Rectal smooth muscle tissue (tissue), 1 donor: Measurements from ENCODE around the gene BRIP1.

ENCODE experiments used
- H3K27ac ChIP-seq: one replicate; pipeline ENCODE4 v1.7.0; 2013; ENCODE audit warnings: low read depth, low read length, inconsistent platforms
- H3K27me3 ChIP-seq: one replicate; pipeline ENCODE4 v1.7.0; 2013; ENCODE audit warnings: low read length; ENCODE audit not compliant: control insufficient read depth, insufficient read depth
- H3K36me3 ChIP-seq: one replicate; pipeline ENCODE4 v1.7.0; 2013; ENCODE audit warnings: low read length; ENCODE audit not compliant: control insufficient read depth, insufficient read depth
- H3K4me1 ChIP-seq: one replicate; pipeline ENCODE4 v1.7.0; 2013; ENCODE audit warnings: low read length; ENCODE audit not compliant: control insufficient read depth, insufficient read depth
- H3K4me3 ChIP-seq: one replicate; pipeline ENCODE4 v1.7.0; 2013; ENCODE audit warnings: low read length
- H3K9ac ChIP-seq: one replicate; pipeline ENCODE4 v1.7.0; 2013; ENCODE audit warnings: low read length

BRIP1 gene

DNA sequence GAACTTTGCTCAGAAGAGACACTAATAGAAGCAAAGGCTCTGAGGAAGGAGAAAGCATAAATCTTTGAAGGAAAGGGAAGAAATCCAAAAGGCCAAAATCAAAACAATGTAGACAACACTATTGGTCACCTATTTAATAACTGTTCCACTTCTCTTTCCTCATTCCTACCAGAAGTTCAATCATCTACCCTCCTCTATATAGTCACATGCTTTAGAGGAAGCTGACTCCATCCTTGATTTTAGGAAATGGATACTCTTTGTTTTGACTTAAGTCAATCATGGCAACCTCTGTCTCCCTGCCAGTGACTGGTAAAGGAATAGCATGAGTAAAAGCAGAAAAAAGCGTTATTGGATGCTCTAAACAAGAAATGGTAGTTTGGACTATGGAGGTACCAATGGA is 7.3 kb downstream of the BRIP1 start:
- Histone ChIP-seq H3K4me1 (no peaks in the 10 kb centered on the region), H3K27ac (no peak overlapping the region), H3K27me3 (no peaks in the 10 kb centered on the region), H3K9ac (no peak overlapping the region), H3K4me3 (no peak overlapping the region), H3K36me3 (no peaks in the 10 kb centered on the region)

DNA sequence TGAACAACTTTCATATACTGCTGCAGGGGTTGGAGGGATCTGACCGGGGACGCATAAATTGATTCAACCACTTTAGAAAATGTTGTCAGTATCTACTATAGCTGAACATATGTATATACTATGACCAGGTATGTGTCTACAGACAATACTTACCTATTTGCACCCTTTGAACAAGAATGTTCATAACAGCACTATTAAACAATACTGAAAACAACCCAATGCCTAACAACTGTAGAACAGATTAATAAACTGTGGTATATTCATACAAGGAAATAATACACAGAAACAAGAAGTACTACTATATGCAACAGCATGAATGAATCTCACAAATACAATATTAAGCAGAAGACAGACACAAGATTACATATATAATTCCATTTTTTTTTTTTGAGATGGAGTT is 10.5 kb downstream of the BRIP1 start:
- Histone ChIP-seq H3K27me3 (no peaks in the 10 kb centered on the region), H3K36me3 (no peaks in the 10 kb centered on the region), H3K4me1 (no peaks in the 10 kb centered on the region), H3K9ac (no peak overlapping the region), H3K27ac (no peak overlapping the region), H3K4me3 (no peak overlapping the region)

DNA sequence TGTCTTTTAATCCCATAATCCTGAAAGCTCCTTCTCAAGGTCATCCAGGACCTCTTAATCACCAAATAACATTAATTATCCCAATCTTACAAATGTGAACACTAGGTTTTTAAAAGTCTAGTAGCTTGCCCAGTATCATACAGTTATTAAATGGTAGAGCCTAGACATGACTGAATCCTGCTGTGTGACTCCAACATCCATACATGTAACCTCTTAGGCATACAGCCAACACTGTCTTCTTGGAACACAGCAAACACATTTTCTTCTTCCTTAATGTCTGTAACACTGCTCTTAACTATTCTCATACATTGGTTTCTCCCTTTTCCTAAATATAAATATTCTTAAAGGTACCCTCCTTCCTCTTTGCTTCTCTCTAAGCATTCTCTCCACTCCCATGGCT is 13.7 kb downstream of the BRIP1 start:
- Histone ChIP-seq H3K36me3 (no peaks in the 10 kb centered on the region), H3K4me3 (no peak overlapping the region), H3K27me3 (no peaks in the 10 kb centered on the region), H3K4me1 (no peaks in the 10 kb centered on the region), H3K27ac (no peak overlapping the region), H3K9ac (no peak overlapping the region)

DNA sequence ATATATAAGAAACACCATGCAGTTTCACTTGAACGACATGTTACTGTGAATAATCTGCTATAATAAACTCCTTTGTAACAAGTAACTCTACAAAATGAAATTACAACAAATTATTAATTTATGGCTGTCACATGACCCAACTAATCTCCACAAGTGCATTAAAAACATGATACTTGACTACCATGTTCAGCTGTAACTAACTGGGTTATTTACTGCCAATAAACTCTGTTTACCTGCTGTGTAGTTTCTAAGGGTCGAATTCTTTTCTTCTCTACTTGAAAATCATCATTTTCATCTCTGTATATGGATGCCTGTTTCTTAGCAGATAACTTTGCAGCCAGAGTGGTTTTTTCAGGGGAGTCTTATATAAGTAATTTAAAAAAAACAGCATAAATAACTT is 14.4 kb downstream of the BRIP1 start:
- Histone ChIP-seq H3K36me3 (no peaks in the 10 kb centered on the region), H3K27ac (no peak overlapping the region), H3K9ac (no peak overlapping the region), H3K4me1 (no peaks in the 10 kb centered on the region), H3K4me3 (no peak overlapping the region), H3K27me3 (no peaks in the 10 kb centered on the region)

DNA sequence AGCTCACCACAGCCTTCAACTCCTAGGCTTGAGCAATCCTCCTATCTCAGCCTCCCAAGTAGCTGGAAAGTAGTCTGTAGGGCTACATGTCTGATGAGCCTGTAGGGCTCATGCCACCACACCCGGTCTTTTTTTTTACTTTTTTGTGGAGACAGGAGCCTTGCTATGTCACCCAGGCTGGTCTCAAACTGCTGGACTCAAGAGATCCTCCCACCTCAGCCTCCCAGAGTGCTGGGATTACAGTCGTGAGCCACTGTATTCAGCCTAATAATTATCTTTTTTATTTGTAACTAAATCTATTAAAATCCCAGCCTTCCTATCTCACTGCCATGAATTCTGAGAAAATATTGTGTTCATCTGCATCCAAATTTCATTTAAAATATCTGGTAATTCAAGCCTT is 15.1 kb downstream of the BRIP1 start:
- Histone ChIP-seq H3K4me3 (no peak overlapping the region), H3K9ac (no peak overlapping the region), H3K4me1 (no peaks in the 10 kb centered on the region), H3K36me3 (no peaks in the 10 kb centered on the region), H3K27ac (no peak overlapping the region), H3K27me3 (no peaks in the 10 kb centered on the region)

DNA sequence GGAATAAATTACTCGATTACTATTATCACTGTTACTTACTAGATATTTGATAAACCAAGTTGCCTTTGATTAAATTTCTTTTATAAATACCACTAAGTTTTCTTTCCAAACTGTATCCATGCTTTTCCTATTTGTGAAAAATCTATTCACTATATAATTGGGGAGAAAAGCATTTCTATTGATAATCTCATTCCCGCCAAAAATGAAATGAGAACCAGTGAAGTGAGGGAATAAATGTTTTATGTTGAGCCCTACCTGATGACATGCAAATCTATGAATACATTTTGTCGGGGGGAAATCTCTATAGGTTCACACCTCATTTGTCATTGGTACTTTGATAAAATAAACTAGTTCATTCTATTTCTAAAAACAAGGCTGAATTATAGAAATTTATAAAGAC is 15.7 kb downstream of the BRIP1 start:
- H3K4me3 ChIP-seq: no peak overlapping the region
- no peak overlapping the region for H3K9ac ChIP-seq
- no peaks in the 10 kb centered on the region for H3K36me3 ChIP-seq
- no peaks in the 10 kb centered on the region for H3K4me1 ChIP-seq
- H3K27me3 ChIP-seq: no peaks in the 10 kb centered on the region
- no peak overlapping the region for H3K27ac ChIP-seq

DNA sequence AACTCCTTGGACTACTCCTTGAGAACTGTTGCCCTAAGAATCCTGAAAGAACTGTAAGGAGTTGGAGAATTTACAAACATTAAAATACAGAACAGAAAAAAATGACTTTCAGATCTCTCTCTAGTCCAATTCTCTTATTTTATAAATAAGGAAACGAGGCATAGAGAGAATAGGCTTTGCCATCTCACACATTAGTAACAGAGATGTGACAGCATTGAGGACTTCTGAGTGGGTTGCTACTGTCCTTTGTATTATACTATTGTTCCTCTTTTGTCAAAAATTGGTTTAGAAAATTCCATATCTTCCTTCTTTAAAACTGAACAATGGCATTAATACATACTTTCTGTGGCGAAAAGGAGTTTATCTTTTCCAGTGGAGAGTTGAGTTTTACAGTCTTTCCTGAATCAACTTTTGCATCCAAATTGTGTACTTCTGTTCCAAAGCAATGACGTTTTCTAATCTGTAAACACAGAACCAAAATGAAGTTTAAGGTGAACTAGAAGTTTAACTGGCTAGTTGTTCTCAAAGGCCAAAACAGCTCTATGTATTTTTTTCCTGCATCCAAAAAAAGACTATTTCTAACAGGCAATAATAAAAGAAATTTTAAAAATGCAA is 16.5 kb downstream of the BRIP1 start:
- Histone ChIP-seq H3K36me3 (no peaks in the 10 kb centered on the region), H3K4me1 (no peaks in the 10 kb centered on the region), H3K27me3 (no peaks in the 10 kb centered on the region), H3K9ac (no peak overlapping the region), H3K27ac (no peak overlapping the region), H3K4me3 (no peak overlapping the region)

DNA sequence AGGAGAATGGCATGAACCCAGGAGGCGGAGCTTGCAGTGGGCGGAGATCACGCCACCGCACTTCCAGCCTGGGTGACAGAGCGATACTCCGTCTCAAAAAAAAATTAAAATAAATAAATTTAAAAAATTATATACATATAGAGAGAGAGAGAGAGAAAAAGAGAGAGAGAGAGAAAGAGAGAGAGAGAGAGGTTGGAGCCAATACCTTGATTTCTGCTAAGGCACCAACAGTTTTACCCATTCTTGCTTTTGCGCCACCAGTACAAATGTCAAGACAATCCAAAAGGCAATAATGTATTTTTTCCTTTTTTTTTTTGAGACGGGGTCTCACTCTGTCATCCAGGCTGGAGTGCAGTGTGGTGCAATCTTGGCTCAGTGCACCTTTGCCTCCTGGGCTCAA is 17.2 kb downstream of the BRIP1 start:
- no peaks in the 10 kb centered on the region for H3K4me1 ChIP-seq
- no peak overlapping the region for H3K27ac ChIP-seq
- no peaks in the 10 kb centered on the region for H3K36me3 ChIP-seq
- no peak overlapping the region for H3K9ac ChIP-seq
- H3K27me3 ChIP-seq: no peaks in the 10 kb centered on the region
- H3K4me3 ChIP-seq: no peak overlapping the region

DNA sequence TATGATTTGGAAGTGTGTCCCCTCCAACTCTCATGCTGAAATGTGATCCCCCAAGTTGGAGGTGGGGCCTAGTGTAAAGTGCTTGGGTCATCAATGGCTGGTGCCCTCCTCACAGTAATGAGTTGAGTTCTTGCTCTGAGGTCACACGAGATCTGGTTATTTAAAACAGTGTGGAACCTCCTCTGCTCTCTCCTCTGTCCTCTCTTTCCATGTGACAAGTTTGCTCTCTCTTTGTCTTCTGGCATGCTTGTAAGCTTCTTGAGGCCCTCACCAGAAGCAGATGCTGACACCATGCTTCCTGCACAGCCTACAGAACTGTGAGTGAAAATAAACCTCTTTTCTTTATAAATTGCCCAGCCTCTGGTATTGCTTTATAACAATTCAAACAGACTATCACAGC is 19.9 kb downstream of the BRIP1 start:
- Histone ChIP-seq H3K4me3 (no peak overlapping the region), H3K27me3 (no peaks in the 10 kb centered on the region), H3K27ac (no peak overlapping the region), H3K4me1 (no peaks in the 10 kb centered on the region), H3K36me3 (no peaks in the 10 kb centered on the region), H3K9ac (no peak overlapping the region)

DNA sequence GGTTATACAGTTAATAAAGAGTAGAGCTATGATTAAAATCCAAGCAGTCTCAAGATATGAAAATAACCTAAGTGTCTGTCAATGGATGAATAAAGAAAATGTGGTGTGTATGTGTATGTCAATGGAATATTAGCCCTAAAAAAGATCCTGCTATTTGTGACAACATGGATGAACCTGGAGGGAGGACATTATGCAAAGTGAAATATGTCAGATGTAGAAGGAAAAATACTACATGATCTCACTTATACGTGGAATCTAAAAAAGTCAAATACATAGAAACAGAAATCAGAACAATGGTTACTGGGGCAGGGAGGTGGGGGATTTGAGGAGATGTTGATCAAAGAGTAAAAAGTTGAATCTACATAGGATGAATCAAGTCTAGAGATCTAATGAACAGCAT is 20.4 kb downstream of the BRIP1 start:
- Histone ChIP-seq H3K36me3 (no peaks in the 10 kb centered on the region), H3K4me3 (no peak overlapping the region), H3K9ac (no peak overlapping the region), H3K27ac (no peak overlapping the region), H3K4me1 (no peaks in the 10 kb centered on the region), H3K27me3 (no peaks in the 10 kb centered on the region)

DNA sequence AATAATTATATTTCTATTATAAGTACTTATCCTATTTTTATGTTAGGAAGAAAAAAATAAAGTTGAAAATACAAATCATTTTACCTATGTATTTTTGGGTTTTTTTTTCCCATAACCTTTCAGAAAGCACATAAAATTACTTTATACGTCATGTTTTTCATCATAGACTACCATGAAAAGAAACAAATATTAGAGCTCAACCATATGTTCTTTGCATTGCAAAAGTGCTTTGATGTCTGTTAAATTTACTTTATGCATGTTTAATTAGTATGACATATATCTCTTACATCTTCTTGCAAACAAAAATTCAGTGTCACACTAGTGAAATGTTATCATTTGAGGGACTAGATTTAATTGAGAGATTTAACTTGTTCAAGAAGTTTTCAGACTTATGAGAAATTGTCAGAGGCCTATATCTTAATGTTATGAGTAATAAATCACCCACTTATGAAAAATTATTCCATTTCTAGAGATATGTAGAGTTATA is 24.0 kb downstream of the BRIP1 start:
- no peaks in the 10 kb centered on the region for H3K36me3 ChIP-seq
- no peaks in the 10 kb centered on the region for H3K4me1 ChIP-seq
- H3K9ac ChIP-seq: no peak overlapping the region
- H3K27me3 ChIP-seq: no peaks in the 10 kb centered on the region
- H3K4me3 ChIP-seq: no peak overlapping the region
- H3K27ac ChIP-seq: no peak overlapping the region

DNA sequence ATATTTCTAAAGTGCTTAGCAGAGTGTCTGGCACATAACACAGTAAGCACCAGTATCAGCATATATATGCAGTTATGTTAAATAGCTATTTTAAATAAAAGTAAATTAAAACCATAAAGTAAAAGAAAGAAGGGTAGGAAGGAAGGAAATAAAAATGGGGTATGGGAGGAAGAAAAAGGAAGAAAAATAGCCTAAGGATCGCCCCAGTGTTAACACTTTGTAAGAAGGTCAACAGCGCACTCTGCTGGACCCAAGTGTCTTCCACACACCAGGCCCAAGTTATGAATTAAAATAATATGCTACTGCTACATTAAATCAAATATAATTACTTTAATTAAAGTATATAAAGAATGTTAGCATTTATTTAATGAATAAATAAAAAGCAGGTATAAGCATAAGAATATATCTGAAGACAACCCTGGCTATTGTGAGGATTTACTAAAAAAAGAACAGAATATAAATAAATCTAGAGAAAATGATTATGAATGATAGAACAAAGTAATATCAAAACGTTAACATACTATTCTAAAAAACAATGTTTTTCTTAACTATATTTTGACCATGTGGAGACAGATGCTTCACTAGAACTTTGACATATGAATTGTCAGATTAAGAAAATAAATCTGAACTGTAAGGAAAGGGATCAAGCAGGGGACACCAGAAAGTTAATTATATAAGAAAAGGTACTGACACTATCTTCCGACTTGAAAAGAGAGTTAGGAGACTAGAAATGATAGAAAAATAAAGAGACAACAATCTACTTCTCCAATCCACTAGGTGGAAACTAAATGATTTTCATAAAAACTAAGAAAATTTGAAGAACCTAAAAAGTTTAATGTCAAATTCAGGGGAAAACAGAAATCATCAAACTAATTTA is 25.9 kb downstream of the BRIP1 start:
- Histone ChIP-seq H3K4me3 (no peak overlapping the region), H3K27ac (no peak overlapping the region), H3K9ac (no peak overlapping the region), H3K27me3 (no peaks in the 10 kb centered on the region), H3K36me3 (no peaks in the 10 kb centered on the region), H3K4me1 (no peaks in the 10 kb centered on the region)
